GM19023 (cell line): ENCODE results near the gene PDXP.
"Not testable (repeated sequence)": the region's sequence is repeated elsewhere in the genome, so short reads cannot be mapped to it uniquely, and the experiment has no call there.

ENCODE experiments used
- ATAC-seq: cut with Tn5 transposase; IDR thresholded peaks from one replicate; pipeline ENCODE4 v1.9.1; 2021; ENCODE audit warnings: mild to moderate bottlenecking, moderate library complexity; ENCODE audit not compliant: unreplicated experiment

Gene PDXP

DNA sequence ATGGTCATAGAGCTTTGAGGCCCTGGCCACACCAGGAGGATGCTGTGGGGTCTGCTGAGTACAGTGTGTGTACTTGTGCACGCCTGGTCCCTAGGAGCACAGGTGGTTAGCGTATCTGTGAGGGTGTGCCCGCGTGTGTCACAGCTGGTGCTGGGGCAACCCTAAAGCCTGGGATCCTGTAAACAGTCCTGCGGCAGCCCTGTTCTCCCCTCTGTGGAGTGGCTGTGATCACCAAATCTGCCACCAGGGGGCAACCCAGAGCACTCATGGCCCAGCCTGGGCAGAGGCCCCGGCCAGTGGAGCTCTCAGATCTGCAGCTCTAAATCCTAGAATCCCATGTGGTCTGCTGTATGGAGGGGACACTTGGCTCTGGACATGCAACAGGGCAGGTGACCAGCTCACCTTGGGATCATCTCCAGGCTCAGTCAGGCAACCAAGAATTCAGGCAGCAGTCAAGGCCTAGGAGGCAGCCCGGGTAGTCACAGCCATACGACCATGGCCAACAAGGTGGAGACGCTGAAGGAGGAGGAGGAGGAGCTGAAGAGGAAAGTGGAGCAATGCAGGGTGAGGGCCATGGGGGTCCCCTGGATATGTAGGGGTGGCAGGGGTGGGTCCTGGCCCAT, 15.2 kb upstream of the PDXP start:
- no peak for ATAC-seq

DNA sequence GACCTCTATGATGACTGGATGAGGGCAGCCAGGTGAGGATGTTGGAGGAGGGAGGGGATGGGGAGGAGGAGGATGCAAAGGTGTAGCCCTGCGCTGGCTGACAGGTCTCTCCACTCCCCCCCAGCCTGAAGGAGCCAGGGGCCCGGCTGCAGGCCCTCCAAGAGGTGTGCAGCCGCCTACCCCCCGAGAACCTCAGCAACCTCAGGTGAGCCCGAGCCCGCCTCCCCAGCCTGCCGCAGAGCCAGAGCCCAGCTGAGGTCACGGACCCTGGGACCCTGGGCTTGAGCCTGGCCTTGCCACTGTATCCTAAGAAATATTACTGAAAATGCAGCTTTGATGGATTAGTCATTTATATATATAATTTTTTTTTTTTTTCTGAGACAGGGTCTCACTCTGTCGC, 11.2 kb upstream of the PDXP start:
- ATAC-seq: no peak

DNA sequence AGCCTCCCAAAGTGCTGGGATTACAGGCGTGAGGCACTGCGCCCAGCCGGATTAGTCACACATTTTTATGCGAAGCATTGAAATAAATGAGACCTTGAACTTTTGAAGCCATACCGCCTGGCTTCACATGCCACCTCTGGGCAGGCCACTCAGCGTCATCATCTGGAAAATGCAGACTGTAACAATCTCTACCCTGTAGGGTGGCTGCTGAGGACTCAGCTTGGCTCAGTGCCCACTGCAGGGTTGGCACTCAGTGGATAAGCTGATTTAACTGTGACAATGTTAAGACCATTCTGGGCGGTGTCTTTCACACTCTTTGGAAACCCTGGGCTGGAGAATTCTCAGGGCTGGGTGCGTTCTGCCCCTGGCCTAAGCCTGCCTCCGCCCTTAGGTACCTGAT, 10.6 kb upstream of the PDXP start:
- ATAC-seq: no peak

DNA sequence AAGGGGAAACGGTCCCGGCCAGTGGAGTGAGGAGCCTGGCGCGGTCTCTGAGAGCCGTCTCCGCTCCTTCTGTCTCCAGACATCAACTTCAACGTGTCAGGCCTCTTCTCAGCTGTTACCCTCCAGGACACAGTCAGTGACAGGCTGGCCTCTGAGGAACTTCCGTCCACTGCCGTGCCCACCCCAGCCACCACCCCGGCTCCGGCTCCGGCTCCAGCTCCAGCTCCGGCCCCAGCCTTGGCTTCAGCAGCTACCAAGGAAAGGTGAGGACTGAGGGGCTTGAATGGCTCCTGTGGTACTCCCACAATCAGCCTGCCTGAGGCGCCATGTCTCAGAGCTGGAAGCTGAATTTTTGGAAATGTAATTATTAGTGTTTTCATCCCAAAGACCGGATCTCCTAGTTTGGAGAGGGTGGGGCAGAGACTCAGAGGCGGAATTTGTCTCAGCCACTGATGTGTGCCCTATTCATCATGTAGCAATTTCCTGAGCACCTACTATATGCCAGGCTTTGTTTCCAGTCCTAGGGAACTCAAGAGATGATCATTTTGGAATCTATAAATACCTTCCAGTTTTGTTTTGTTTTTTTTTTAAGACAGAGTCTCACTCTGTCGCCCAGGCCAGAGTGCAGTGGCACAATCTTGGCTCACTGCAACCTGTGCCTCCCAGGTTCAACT, 7.9 kb upstream of the PDXP start:
- no peak for ATAC-seq

DNA sequence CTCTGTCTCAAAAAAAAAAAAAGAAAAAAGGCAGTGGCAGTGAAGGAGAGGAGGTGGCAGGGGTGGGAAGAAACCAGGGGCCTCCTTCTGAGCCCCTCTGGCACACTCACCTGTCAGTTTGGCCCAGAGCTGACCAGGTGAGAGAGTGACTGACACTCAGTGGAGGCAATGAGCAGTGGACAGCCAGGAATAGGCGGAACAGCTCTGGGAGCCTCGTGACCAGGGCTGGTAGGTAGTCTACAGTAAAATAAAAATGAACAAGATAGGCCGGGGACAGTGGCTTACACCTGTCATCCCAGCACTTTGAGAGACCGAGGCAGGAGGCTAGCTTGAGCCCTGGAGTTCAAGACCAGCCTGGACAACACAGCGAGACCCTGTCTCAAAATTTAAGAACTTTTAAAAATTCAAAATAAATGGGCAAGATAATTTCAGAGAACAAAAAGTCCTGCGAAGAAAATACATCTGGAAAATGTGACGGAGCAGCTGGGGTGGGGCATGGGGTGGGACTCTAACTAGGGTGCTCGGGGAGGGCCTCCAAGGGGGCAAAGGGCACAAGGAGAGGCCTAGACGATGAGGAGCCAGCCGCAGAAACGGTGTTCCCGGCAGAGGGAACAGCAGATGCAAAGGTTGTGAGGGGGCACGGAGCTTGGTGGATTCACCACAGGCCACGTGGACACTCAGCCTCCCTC, 3.8 kb upstream of the PDXP start:
- no peak for ATAC-seq

DNA sequence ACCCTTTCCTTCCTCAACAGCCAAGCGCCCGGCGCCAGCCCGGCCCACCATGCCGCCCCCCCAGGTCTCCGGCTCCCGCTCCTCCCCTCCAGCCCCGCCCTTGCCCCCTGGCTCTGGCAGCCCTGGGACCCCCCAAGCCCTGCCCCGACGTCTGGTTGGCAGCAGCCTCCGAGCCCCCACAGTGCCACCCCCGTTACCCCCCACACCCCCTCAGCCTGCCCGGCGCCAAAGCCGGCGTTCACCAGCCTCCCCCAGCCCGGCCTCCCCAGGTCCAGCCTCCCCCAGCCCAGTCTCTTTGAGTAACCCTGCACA, 3.3 kb upstream of the PDXP start:
- no peak for ATAC-seq

DNA sequence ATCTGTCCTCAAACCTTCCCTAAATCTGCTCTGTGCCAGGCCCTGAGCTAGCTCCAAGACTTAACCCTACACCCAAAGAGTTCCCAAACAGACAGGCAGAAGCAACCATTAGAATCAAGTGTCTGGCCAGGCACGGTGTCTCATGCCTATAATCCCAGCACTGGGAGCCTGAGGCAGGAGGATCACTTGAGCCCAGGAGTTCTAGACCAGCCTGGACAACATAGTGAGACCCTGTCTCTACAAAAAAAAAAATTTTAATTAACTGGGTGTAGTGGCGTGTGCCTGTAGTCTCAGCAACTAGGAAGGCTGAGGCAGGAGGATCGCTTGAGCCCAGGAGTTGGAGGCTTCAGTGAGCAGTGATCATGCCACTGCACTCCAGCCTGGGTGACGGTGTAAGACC, 1.9 kb upstream of the PDXP start:
- ATAC-seq: not testable (repeated sequence)

DNA sequence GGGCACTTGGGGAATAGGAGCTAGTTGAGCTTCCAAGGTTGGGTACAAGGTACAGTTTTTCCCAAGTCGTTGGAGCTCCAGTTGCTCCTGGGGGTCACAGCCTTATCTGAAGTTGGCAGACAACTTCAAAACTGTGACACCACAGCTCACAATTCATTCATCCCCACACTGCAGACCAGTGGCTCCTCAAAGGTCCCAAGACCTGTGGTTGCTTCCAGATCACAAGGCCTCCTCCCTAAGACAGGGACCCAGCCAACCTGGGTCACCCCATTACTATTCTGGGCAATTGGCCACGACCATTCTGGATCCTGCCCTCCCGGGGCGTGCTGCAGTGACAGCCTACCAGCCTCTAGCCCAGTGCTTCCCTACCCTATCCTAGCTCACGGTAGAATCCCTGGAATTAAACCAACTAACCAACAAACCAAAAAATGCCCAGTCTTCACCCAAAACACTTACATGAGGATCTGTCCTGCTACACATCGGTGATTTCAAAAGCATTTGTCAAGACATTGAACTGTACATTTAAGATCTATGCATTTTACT, 862 bp upstream of the PDXP start:
- ATAC-seq: no peak

DNA sequence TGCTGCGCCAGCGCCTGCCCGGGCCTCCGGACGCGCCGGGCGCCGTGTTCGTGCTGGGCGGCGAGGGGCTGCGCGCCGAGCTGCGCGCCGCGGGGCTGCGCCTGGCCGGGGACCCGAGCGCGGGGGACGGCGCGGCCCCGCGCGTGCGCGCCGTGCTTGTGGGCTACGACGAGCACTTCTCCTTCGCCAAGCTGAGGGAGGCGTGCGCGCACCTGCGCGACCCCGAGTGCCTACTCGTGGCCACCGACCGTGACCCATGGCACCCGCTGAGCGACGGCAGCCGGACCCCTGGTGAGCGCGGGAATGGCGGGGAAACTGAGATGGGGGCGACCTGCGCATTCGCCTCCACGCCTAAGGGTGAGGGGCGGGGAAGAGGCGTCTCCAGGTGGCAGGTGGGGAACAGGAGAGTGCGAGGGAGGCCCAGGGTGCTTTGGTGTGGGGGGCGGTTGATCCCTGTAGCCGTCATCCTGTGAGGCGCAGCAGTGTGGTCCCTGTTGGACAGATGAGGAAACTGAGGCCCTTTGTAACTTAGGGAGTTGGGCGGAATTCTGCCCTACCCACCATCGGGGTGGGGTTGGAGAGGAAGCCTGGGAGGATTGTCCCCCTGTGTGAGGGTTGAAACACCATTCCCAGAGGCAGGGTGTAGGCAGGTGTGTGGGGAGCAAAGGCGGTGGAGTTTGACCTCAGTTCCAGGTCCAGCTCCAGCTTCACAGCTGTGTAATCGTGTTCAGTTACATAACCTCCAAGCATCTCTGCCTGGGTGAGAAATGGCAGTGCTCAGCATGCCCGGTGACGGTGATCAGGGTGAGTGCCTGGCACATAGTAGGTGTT, 758 bp downstream of the PDXP start:
- no peak for ATAC-seq

DNA sequence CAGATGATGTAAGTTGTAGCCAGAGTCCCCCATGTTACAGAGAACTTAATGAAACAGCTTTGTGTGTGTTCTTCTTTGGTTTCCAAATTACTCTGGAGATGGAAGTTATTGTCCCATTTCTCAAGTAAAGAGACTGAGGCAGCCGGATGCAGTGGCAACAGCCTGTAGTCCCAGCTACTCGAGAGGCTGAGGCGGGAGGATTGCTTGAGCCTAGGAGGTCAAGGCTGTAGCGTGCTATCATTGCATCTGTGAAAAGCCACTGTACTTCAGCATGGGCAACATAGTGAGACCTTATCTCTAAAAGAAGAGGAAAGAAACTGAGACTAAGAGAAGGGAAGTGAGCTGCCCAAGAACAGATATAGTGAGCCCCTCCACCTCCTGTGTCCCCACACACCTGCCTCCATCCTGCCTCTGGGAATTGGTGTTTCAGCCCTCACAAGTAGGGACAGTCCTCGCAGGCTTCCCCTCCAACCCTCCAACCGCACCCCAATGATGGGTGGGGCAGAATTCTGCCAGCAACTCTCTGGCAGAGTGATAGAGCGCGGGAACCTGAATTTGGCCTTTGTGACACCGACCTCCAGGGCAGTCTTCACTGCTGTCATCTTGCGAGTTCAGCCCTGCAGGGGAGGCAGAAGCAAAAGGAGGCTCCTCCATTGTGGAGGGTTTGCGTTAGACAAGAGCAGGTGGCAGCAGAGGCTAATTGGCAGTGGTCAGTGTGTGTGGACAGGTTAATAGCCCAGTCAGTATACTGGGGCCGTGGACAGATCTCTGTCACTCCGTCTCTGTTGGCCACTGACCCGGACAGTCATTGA, 1.6 kb downstream of the PDXP start:
- ATAC-seq: no peak

DNA sequence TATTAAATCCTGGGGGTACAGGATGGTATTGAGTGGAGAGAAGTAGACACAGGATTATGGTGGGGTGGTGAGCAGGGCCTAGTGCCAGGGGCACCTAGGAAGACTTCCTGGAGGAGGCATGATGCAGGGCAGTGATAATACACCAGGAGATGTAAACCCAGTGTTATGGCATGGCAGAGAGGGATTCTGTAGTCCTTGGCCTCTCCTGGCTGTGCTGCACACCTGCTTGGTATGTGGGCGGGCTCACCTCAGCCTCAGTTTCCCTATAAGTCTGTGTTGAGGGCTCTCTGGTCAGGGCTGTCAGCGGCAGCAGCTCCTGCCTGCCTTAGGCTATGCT, 2.2 kb downstream of the PDXP start:
- no peak for ATAC-seq

DNA sequence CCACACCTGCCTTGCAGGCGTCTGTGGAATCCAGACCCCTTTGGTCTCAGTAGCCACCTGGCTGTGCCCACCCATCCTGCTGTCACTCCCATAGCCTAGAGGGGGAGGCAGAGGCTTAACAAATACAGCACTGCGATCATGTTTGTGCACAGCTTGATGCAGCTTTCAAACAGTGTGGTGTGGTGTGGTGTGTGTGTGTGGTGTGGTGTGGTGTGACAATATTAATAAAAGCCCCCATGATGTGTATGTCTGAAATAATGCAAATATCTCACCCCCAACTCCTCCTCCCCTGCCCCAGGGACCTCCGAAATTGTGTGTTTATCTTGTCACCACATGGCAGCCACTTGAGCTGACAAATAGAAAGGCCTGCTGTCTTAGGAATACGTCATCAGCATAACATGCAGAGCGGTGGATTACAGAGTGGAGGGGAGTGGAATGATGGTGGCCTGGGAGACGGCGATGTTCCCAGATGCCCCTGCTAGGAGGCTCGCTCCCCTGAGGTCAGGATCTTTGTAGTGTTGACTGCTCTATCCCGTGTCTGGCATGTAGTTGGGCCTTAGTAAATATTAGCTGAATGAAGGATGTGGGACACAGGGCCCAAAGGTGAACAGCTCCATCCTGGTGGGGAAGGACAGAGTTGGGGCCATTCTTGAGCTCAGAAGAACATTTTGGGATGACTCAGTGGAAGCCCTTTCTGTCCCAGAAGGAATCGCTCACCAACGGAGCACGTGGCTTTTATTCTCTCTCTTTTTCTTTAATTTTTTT, 2.8 kb downstream of the PDXP start:
- no peak for ATAC-seq

DNA sequence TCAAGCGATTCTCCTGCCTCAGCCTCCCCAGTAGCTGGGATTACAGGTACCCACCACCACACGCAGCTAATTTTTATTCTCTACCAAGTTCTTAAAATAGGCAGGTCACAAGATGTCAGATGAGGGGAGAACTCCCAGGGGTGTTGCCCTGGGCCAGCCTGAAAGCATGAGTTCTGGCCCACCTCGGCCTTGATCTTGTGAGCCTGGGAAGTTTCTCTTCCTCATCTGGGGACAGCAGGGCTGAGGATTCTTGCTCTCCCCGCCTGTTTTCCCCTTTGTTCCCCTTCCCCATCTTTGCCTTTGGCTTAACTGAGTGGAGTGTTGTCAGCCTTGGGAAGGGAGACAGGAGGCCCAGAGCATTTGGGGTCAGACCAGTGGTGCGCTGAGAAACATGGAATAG, 3.5 kb downstream of the PDXP start:
- no peak for ATAC-seq

DNA sequence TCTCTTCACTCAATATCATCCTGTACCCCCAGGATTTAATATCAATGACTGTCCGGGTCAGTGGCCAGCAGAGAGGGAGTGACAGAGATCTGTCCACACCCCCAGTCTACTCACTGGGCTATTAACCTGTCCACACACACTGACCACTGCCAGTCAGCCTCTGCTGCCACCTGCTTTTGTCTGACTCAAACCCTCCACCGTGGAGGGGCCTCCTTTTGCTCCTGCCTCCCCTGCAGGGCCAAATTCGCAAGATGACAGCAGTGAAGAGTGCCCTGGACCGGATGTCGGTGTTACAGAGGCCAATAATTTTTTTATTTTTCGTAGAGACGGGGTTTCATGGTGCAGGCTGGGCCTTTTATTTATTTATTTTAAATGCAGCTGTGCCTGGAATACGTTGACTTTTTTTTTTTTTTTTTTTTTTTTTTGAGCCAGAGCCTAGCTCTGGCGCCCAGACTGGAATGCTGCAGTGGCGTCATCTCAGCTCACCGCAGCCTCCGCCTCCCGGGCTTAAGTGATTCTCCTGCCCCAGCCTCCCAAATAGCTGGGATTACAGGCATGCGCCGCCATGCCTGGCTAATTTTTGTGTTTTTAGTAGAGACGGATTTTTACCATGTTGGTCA, 5.1 kb downstream of the PDXP start:
- ATAC-seq: no peak

DNA sequence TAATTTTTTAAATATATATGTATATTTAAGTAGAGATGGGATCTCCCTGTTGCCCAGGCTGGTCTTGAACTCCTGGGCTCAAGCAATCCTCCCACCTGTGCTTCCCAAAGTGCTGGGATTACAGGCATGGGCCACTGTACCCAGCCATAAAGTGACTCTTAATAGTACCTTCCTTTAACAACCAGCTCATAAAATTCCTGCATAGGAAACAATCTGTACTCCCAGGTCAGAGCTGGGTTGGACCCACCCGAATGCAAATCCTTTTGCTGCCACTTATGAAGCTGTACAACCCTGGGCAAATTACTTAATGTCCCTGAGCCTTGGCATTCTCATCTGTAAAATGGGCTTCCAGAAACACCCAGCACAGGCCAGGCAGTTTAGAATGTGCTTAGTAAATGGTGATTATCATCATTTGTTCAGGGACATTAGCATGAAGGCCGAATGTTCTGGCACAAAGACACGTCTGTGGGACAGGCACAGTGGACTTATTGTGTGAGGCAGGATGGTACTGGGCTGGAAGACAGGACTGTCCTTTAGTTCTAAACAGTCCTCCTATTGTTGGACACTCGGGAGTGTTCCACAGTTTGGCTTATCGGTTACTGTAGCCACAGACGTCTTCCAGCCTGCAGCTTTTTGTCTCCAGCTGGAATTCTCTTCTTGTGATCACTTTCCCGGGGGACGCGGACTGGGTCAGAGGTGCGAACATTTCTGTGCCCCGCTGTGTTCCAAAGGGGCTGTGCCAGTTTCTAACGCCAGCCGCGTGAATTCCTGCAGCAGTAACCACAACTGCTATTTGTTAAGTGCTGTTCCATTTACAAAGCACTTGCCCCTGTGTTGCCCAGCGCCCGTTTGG, 6.0 kb downstream of the PDXP start:
- ATAC-seq: no peak

DNA sequence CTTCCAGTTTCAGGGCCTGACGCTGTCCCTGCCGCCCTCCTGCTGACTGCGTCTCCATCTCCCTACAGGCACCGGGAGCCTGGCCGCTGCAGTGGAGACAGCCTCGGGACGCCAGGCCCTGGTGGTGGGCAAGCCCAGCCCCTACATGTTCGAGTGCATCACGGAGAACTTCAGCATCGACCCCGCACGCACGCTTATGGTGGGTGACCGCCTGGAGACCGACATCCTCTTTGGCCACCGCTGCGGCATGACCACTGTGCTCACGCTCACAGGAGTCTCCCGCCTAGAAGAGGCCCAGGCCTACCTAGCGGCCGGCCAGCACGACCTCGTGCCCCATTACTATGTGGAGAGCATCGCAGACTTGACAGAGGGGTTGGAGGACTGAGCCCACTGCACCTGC, 7.0 kb downstream of the PDXP start:
- no peak for ATAC-seq

DNA sequence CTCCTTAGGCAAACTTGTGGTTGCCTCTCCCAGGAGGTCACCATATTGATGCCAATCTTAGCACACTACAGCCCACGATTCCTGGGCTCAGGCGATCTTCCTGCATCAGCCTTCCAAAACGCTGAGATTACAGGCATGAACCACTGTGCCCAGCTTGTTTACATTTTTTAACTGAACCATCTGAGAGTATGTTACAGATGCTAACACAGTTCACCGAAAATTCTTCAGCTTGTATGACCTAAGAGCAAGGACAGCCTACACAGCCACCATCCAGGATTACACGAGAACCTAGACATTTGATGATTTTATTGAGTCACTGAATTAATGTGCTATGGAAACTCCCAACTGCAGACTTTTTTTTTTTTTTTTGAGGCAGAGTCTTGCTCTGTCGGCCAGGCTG, 11.1 kb downstream of the PDXP start:
- no peak for ATAC-seq

DNA sequence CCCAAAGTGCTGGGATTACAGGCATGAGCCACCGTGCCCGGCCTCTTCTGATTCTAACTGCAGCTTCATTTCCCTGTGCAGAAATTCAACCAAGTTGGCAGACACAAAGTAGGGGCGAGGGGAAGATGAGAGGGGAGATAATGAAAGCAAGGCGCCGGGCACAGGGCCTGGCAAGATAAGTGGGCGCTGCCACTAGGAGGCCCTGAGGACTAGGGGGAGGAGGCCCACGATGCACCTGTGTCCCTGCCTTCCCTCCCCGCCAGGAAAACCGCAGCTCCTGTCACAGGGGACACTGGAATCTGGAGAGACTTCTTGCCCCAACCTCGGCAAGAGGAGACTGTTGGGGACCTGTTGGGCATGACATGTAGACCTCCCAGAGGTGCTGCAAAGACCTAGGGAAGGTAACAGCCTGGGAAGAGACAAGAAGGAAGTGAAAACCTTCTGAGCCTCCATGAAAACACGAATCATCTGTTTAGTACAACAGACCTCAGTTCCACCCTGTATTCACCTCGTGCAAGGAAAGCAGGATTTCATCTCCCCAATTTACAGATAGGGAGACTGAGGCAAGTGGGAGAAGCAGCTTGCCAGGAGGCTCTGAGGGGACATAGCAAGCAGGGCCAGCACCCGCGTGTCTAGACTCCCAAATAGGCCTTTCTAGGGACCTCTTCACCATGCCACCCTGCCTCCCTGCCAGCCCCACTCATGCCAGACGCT, 13.8 kb downstream of the PDXP start:
- ATAC-seq: no peak
